Colonic mucosa (tissue), 4 donors: ENCODE results near the gene DCLK1. TPM values are rescaled to one million over a fixed set of nuclear protein-coding genes. Genes with fewer than 3 reads are reported as not detected.

ENCODE experiments used
- DNase-seq: peaks from one replicate; pipeline ENCODE4 v3.0.0-alpha.2; 2020
- H3K27ac ChIP-seq: fragments of 200-600 bp; one replicate; pipeline ENCODE4 v1.8.0; 2021
- H3K27me3 ChIP-seq: fragments of 200-600 bp; one replicate; pipeline ENCODE4 v1.8.0; 2021
- H3K36me3 ChIP-seq: fragments of 200-600 bp; one replicate; pipeline ENCODE4 v1.8.0; 2021
- H3K4me1 ChIP-seq: fragments of 200-600 bp; one replicate; pipeline ENCODE4 v1.8.0; 2021; ENCODE audit warnings: mild to moderate bottlenecking
- H3K4me3 ChIP-seq: fragments of 200-600 bp; one replicate; pipeline ENCODE4 v1.8.0; 2021
- H3K9ac ChIP-seq, 2 donors: one replicate each; pipeline ENCODE4 v1.7.0; 2013; ENCODE audit warnings: control low read depth in 2 of 2, low read depth in 2 of 2, low read length in 2 of 2
- H3K9me3 ChIP-seq: fragments of 200-600 bp; one replicate; pipeline ENCODE4 v1.8.0; 2021
- intact Hi-C: fragments of 100-400 bp; cut with DNase I; formaldehyde crosslinking; loops from one replicate; pipeline ENCODE4 v1.14.1; 2022
- total RNA-seq, 2 donors: library from RNA; stranded (reverse); fragmentation: NEBNext Ultra II Directional in 1 of 2; extraction: Animal tissue kit (Norgen Biotek cat#: 25700) in 1 of 2; gene quantifications; one replicate each; pipeline ENCODE4 v1.2.1, GENCODE V29; 2021
- TF ChIP-seq, protein P1 (sequence below): fragments of 200-600 bp; IDR thresholded peaks from one replicate; pipeline ENCODE4 v1.8.0; 2022; ENCODE audit warnings: antibody characterized with exemption, mild to moderate bottlenecking
- donor health status: healthy.
- donor health status: DM: no; HTN: no; CAD: no.
- donor health status: DM: no; HTN: no; CAD: no.

The DCLK1 gene
- total RNA-seq, 2 donors from 2014 or later: 1.5 to 5.0 TPM

- TF ChIP-seq, protein P1, sequence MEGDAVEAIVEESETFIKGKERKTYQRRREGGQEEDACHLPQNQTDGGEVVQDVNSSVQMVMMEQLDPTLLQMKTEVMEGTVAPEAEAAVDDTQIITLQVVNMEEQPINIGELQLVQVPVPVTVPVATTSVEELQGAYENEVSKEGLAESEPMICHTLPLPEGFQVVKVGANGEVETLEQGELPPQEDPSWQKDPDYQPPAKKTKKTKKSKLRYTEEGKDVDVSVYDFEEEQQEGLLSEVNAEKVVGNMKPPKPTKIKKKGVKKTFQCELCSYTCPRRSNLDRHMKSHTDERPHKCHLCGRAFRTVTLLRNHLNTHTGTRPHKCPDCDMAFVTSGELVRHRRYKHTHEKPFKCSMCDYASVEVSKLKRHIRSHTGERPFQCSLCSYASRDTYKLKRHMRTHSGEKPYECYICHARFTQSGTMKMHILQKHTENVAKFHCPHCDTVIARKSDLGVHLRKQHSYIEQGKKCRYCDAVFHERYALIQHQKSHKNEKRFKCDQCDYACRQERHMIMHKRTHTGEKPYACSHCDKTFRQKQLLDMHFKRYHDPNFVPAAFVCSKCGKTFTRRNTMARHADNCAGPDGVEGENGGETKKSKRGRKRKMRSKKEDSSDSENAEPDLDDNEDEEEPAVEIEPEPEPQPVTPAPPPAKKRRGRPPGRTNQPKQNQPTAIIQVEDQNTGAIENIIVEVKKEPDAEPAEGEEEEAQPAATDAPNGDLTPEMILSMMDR: no peak
- intact Hi-C loops: no loop called here
- no peaks in the 10 kb centered on the region for H3K36me3 ChIP-seq
- no peaks in the 10 kb centered on the region for H3K27me3 ChIP-seq
- no peak overlapping the region for H3K4me3 ChIP-seq
- no peak for DNase-seq
- H3K4me1 ChIP-seq: no peaks in the 10 kb centered on the region
- H3K27ac ChIP-seq: no peak overlapping the region
- H3K9ac ChIP-seq: no peak overlapping the region
- H3K9me3 ChIP-seq: no peaks in the 10 kb centered on the region
These were observed 306.4 kb downstream of the DCLK1 start for GRCh38 chr13:35824825-35825224.

- no peaks in the 10 kb centered on the region for H3K9me3 ChIP-seq
- intact Hi-C loops: no loop called here
These were observed 306.8 kb downstream of the DCLK1 start for GRCh38 chr13:35824395-35824794.

DNA sequence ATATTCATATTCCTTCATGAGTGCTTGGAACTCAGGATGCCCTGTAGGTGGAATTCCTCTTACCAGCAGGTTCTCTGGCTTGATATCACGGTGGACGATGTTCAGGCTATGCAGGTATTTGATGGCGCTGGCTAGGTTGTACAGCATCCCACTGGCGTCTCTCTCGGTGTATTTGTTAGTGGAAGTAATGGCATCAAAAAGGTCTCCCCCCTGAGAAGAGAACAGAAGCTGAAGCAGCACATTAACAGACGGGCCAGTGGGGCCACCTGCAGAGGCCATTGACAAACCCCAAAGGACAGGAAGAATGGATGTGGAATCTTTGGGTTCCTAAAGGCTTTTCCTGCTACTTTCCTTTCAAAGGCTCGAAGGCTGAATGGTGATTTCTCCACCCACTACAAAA is 308.5 kb downstream of the DCLK1 start:
- Histone ChIP-seq H3K4me3 (no peak overlapping the region), H3K4me1 (no peaks in the 10 kb centered on the region), H3K9ac (no peak overlapping the region), H3K27ac (no peak overlapping the region), H3K36me3 (no peaks in the 10 kb centered on the region), H3K9me3 (no peaks in the 10 kb centered on the region), H3K27me3 (no peaks in the 10 kb centered on the region)
- intact Hi-C loops: no loop called here
- TF ChIP-seq, protein P1: no peak
- no peak for DNase-seq

More at GRCh38 chr13:35824395-35824794, 306.8 kb downstream of the DCLK1 start:
- Histone ChIP-seq H3K4me3 (no peak overlapping the region), H3K36me3 (no peaks in the 10 kb centered on the region), H3K27ac (no peak overlapping the region), H3K9ac (no peak overlapping the region), H3K27me3 (no peaks in the 10 kb centered on the region), H3K4me1 (no peaks in the 10 kb centered on the region)
- no peak for DNase-seq
- TF ChIP-seq, protein P1: no peak

GRCh38 chr13:35818633-35819067 is 312.5 kb downstream of the DCLK1 start:
- Histone ChIP-seq H3K4me3 (no peak overlapping the region), H3K27me3 (no peaks in the 10 kb centered on the region), H3K9ac (no peak overlapping the region), H3K4me1 (no peaks in the 10 kb centered on the region), H3K36me3 (no peaks in the 10 kb centered on the region), H3K27ac (no peak overlapping the region), H3K9me3 (no peaks in the 10 kb centered on the region)
- no peak for DNase-seq
- intact Hi-C loops: no loop called here
- TF ChIP-seq, protein P1: peak; percentile 30

- intact Hi-C loops: no loop called here
- Histone ChIP-seq H3K9me3 (no peaks in the 10 kb centered on the region), H3K9ac (no peak overlapping the region), H3K27me3 (no peaks in the 10 kb centered on the region), H3K4me1 (no peaks in the 10 kb centered on the region), H3K27ac (no peak overlapping the region), H3K4me3 (no peak overlapping the region), H3K36me3 (no peaks in the 10 kb centered on the region)
- no peak for DNase-seq
- TF ChIP-seq, protein P1: no peak
These were observed 313.3 kb downstream of the DCLK1 start for GRCh38 chr13:35817642-35818607.
